GM12878 (cell line): Measurements from ENCODE around the gene NDUFB1. TPM values are rescaled to one million over a fixed set of nuclear protein-coding genes. Genes with fewer than 3 reads are reported as not detected.
A peak's percentile ranks its signal among the peaks of the same experiment; 100 is the strongest.

Source experiments
- ATAC-seq: fragments of 200-7000 bp; cut with Tn5 transposase; 3 replicates; pipeline ENCODE4 v1.9.1; 2020; ENCODE audit warnings: mild to moderate bottlenecking, moderate library complexity
- Bru-seq: library from RNA; stranded (reverse); fragments of 400-500 nt; gene quantifications from one replicate; lab custom pipeline; 2021; lab: Mats Ljungman, UMichigan
- BruChase-seq, 2 experiments: library from RNA; stranded (reverse); fragments of 400-500 nt; gene quantifications; one replicate each; lab custom pipeline; 2021; lab: Mats Ljungman, UMichigan
- BruUV-seq: library from RNA; stranded (reverse); fragments of 400-500 nt; replicated peaks from 2 replicates; lab custom pipeline; 2021; lab: Mats Ljungman, UMichigan
- CTCF ChIA-PET: fragments of 300-600 bp; sonication (Branson Sonifier 250); formaldehyde crosslinking; extraction: SDS; loops from one replicate; lab custom pipeline; 2021; ENCODE audit warnings: inconsistent platforms; lab: Yijun Ruan, JAX
- POLR2A ChIA-PET: fragments of 350-600 bp; formaldehyde crosslinking; extraction: SDS; loops from one replicate; lab custom pipeline; 2021; ENCODE audit warnings: inconsistent platforms; lab: Charles Lee
- RAD21 ChIA-PET: fragments of 300-600 bp; sonication (Branson Sonifier 250); formaldehyde crosslinking; loops from one replicate; lab custom pipeline; 2023; ENCODE audit warnings: antibody characterized with exemption; ENCODE audit not compliant: unreplicated experiment; lab: Charles Lee
- SMC1A ChIA-PET: fragments of 300-600 bp; sonication (Branson Sonifier 250); formaldehyde crosslinking; loops from one replicate; lab custom pipeline; 2023; ENCODE audit not compliant: unreplicated experiment, uncharacterized antibody; lab: Charles Lee
- DNase-seq: peaks from one replicate; pipeline ENCODE4 v3.0.0-alpha.2; 2011; ENCODE audit warnings: low read depth, low spot score
- FAIRE-seq: peaks from 3 replicates; lab custom pipeline; 2011; peaks lifted over from hg19 to GRCh38; lab: Jason Lieb, UNC
- H2AFZ ChIP-seq: 2 replicates; pipeline ENCODE4 v1.6.0; 2011; ENCODE audit warnings: low read depth, low read length, control low read depth; ENCODE audit not compliant: control insufficient read depth
- H3K27ac ChIP-seq: 2 replicates; pipeline ENCODE4 v1.5.1; 2011; ENCODE audit warnings: control low read depth; ENCODE audit not compliant: control insufficient read depth, insufficient read depth
- H3K27me3 ChIP-seq, 2 experiments: replicated peaks in 1 of 2; 2 replicates each; pipeline versions ENCODE4 v1.6.0 to v1.6.1; 2011; ENCODE audit warnings: low read length in 1 of 2; ENCODE audit not compliant: control insufficient read depth in 2 of 2, insufficient read depth in 2 of 2
- H3K36me3 ChIP-seq, 2 experiments: 2 replicates each; pipeline ENCODE4 v1.5.1; 2011; ENCODE audit warnings: low read length in 1 of 2; ENCODE audit not compliant: control insufficient read depth in 2 of 2, insufficient read depth in 2 of 2
- H3K4me1 ChIP-seq: 2 replicates; pipeline ENCODE4 v1.6.1; 2011; ENCODE audit warnings: mild to moderate bottlenecking, low read length, moderate library complexity, mixed read lengths; ENCODE audit not compliant: control insufficient read depth, insufficient read depth
- H3K4me2 ChIP-seq: 2 replicates; pipeline ENCODE4 v1.6.0; 2011; ENCODE audit warnings: control low read depth; ENCODE audit not compliant: control insufficient read depth, insufficient read depth
- H3K4me3 ChIP-seq: fragments of 200-600 bp; sonication (generic); 2 replicates; pipeline ENCODE4 v1.5.1; 2016
- H3K79me2 ChIP-seq: 2 replicates; pipeline ENCODE4 v1.6.0; 2011; ENCODE audit warnings: low read length; ENCODE audit not compliant: control insufficient read depth, insufficient read depth
- H3K9ac ChIP-seq: 2 replicates; pipeline ENCODE4 v1.8.0; 2011; ENCODE audit warnings: low read length, control low read depth, mixed read lengths; ENCODE audit not compliant: control insufficient read depth, insufficient read depth
- H3K9me3 ChIP-seq: replicated peaks from 3 replicates; pipeline ENCODE4 v1.5.1; 2011; ENCODE audit warnings: mild to moderate bottlenecking, low read length; ENCODE audit not compliant: control insufficient read depth, insufficient read depth
- H4K20me1 ChIP-seq: 2 replicates; pipeline ENCODE4 v1.6.0; 2011; ENCODE audit not compliant: control insufficient read depth, insufficient read depth
- ATF7 ChIP-seq: fragments of 450-650 bp; IDR thresholded peaks from 2 replicates; pipeline ENCODE4 v1.6.1; 2016; ENCODE audit warnings: low read depth, mild to moderate bottlenecking
- CHD4 ChIP-seq: fragments of 200-600 bp; sonication (generic); IDR thresholded peaks from 2 replicates; pipeline ENCODE4 v1.6.1; 2016; ENCODE audit warnings: mild to moderate bottlenecking
- FOXM1 ChIP-seq: IDR thresholded peaks from 2 replicates; pipeline ENCODE4 v1.6.1; 2012; ENCODE audit warnings: low read depth, mild to moderate bottlenecking, inconsistent platforms, low read length, moderate library complexity
- KDM1A ChIP-seq: fragments of 200-600 bp; sonication (generic); IDR thresholded peaks from 2 replicates; pipeline ENCODE4 v1.6.1; 2016; ENCODE audit warnings: borderline replicate concordance
- ZNF274 ChIP-seq: IDR thresholded peaks from one replicate; pipeline ENCODE4 v1.8.0; 2011; ENCODE audit not compliant: insufficient read length, insufficient read depth
- WGBS: methylation state at CpG from one replicate; pipeline ENCODE4 v1.1.6; 2016; ENCODE audit warnings: low lambda C conversion rate; ENCODE audit not compliant: insufficient replicate concordance, insufficient coverage; ENCODE audit errors: missing lambda C conversion rate; 5-methylcytosine and 5-hydroxymethylcytosine counted together
- in situ Hi-C: fragments of 300-500 bp; cut with MboI; formaldehyde crosslinking; loops from 9 replicates; pipeline ENCODE4 v1.14.3; 2018; ENCODE audit warnings: mixed read lengths
- intact Hi-C: fragments of 100-400 bp; cut with micrococcal nuclease; formaldehyde crosslinking; loops from one replicate; pipeline ENCODE4 v1.14.2; 2022; ENCODE audit not compliant: unreplicated experiment
- long read RNA-seq, 2 experiments: library from polyadenylated mRNA; unstranded; transcript quantifications; one replicate each; pipeline ENCODE4 v2.0.0, GENCODE V29; 2019 to 2020
- polyA minus RNA-seq, 3 experiments: library from RNA; depleted of rRNA, polyadenylated mRNA; stranded (reverse); fragments of >200 nt; gene quantifications; 2 replicates each; pipeline ENCODE4 v1.2.3, GENCODE V29; 2011
- polyA plus RNA-seq, 11 experiments: library from polyadenylated mRNA; depleted of rRNA in 4 of 11; unstranded in 6 of 11; stranded (reverse) in 5 of 11; fragments of >200 nt; fragmentation: Nextera tagmentation in 4 of 11; fragmentation: Illumina TruSeq in 1 of 11; extraction: Ambion mirVana in 4 of 11; extraction: Trizol in 1 of 11; gene quantifications; 1 replicate in 1 of 11; 2 replicates in 10 of 11; pipeline versions ENCODE4 v1.2.1 to v1.2.3, GENCODE V29; 2011 to 2016; ENCODE audit warnings: inconsistent platforms in 2 of 11, missing spikeins in 2 of 11, low read depth in 1 of 11
- total RNA-seq, 4 experiments: library from RNA; depleted of rRNA in 3 of 4; stranded (reverse); fragments of >200 nt in 3 of 4; fragmentation: Illumina TruSeq in 1 of 4; extraction: Trizol in 1 of 4; gene quantifications; 2 replicates each; pipeline versions ENCODE4 v1.2.1 to v1.2.3, GENCODE V29; 2013 to 2021
- TF ChIP-seq, protein P1 (sequence below): fragments of 450-650 bp; IDR thresholded peaks from 2 replicates; pipeline ENCODE4 v1.6.1; 2017; ENCODE audit warnings: mild to moderate bottlenecking, moderate library complexity
- TF ChIP-seq, protein P2 (sequence below): fragments of 450-650 bp; IDR thresholded peaks from 2 replicates; pipeline ENCODE4 v1.6.1; 2018; ENCODE audit warnings: mild to moderate bottlenecking, low read depth, moderate library complexity; ENCODE audit not compliant: partially characterized antibody
- TF ChIP-seq, protein P3 (sequence below): fragments of 150-350 bp; IDR thresholded peaks from 2 replicates; pipeline ENCODE4 v1.6.1; 2014; ENCODE audit warnings: mild to moderate bottlenecking, low read depth, low read length

The NDUFB1 gene
- total RNA-seq (2013; cell fraction: nucleolus; rRNA removed), result 43.6 and 44.9 TPM in 2 replicates
- total RNA-seq (2014; rRNA removed), result 301 and 360 TPM in 2 replicates
- 346 and 374 TPM in 2 replicates for total RNA-seq (2014; rRNA removed; fragmentation: Illumina TruSeq; extraction: Trizol)
- 132 and 135 TPM in 2 replicates for total RNA-seq (2021)
- 101 TPM for polyA plus RNA-seq (2011; ENCODE audit: low read depth)
- polyA plus RNA-seq (2011; rRNA removed), result 490 and 558 TPM in 2 replicates
- polyA plus RNA-seq (2011; cell fraction: cytosol; rRNA removed), result 140 and 192 TPM in 2 replicates
- 115 and 140 TPM in 2 replicates for polyA plus RNA-seq (2011; cell fraction: nucleus; rRNA removed)
- polyA plus RNA-seq (2012), result 451 and 767 TPM in 2 replicates
- polyA plus RNA-seq (2014; fragmentation: Illumina TruSeq; extraction: Trizol), result 519 and 568 TPM in 2 replicates
- 100 to 1,000 TPM; 626 to 780 TPM for polyA plus RNA-seq (2014; fragmentation: Nextera tagmentation; extraction: Ambion mirVana)
- polyA plus RNA-seq (2014; rRNA removed), result 618 and 919 TPM in 2 replicates
- 100 to 1,000 TPM; 602 to 632 TPM for polyA plus RNA-seq (2016; fragmentation: Nextera tagmentation; extraction: Ambion mirVana)
- polyA minus RNA-seq (2011; rRNA and poly(A)+ RNA removed), result 48.3 and 55.5 TPM in 2 replicates
- 16.8 and 19.9 TPM in 2 replicates for polyA minus RNA-seq (2011; cell fraction: cytosol; rRNA and poly(A)+ RNA removed)
- polyA minus RNA-seq (2011; cell fraction: nucleus; rRNA and poly(A)+ RNA removed), result 25.5 and 33.5 TPM in 2 replicates
- percentile 80 among the genes with signal in this experiment for Bru-seq, nascent RNA
- BruChase-seq, experiment 1, labeled RNA remaining after a 6-hour chase, result percentile 62 among the genes with signal in this experiment
- percentile 66 among the genes with signal in this experiment for BruChase-seq, experiment 2, labeled RNA remaining after a 2-hour chase
- long read RNA-seq, experiment 1, transcript NDUFB1-201 (3 exons, 528 nt), result major isoform, 25 of 27 reads
- long read RNA-seq, experiment 1, partial matches to known transcripts, result 0 of 27 reads
- long read RNA-seq, experiment 1, other reads (novel, unspliced or antisense), result 2 of 27 reads
- long read RNA-seq, experiment 2, transcript NDUFB1-201 (3 exons, 528 nt), result major isoform, 68 of 71 reads
- long read RNA-seq, experiment 2, partial matches to known transcripts, result 0 of 71 reads
- long read RNA-seq, experiment 2, other reads (novel, unspliced or antisense), result 1 of 71 reads

- DNase-seq (peak; percentile 45), FAIRE-seq (peak; percentile 38), ATAC-seq (peak; percentile 93)
- Histone ChIP-seq H3K4me1 (peaks cover 6% of the 10 kb centered on the region; the same call in 1 of the 2 replicates), H3K9me3 (no peaks in the 10 kb centered on the region), H3K27me3 (no peaks in the 10 kb centered on the region), H3K4me3 (peak within 1 kb of the TSS; percentile 96), H2AFZ (peak within 1 kb of the TSS; percentile 97), H3K36me3 (peaks cover 0 to 7% of the 10 kb centered on the region in 2 experiments; a peak in 2 of 4 replicates), H3K4me2 (peak within 1 kb of the TSS; percentile 23), H3K27ac (peak within 1 kb of the TSS; percentile 95), H3K9ac (peak within 1 kb of the TSS; percentile 83), H4K20me1 (no peaks in the 10 kb centered on the region), H3K79me2 (peaks cover 47% of the 10 kb centered on the region)
- BruUV-seq, result TSS peak; percentile 68
- ChIA-PET RAD21 (interaction anchor here (0.7 to 6.0 kb wide), 13 partner anchors 13 to 561 kb away, joined by 3 to 28 read pairs (median 3); partner anchors contain the start of gene ATXN3), SMC1A (interaction anchor here (0.6 to 3.5 kb wide), 12 partner anchors 9 to 552 kb away, joined by 3 to 21 read pairs (median 4); partner anchors contain the start of gene ATXN3), POLR2A (interaction anchor here (0.6 to 6.3 kb wide), 6 partner anchors 14 to 282 kb away, joined by 3 to 45 read pairs (median 4); partner anchors contain the start of gene ATXN3), CTCF (interaction anchor here (0.5 to 10.8 kb wide), 8 partner anchors 13 to 472 kb away, joined by 3 to 143 read pairs (median 4); partner anchors contain the start of gene ATXN3)
- in situ Hi-C loops (loop anchor here (10.0 kb wide), 1 partner anchor 673 kb away; the partner anchor contains the start of gene GOLGA5), intact Hi-C loops (loop anchor here (5.0 kb wide), 1 partner anchor 430 kb away; no protein-coding TSS in a partner anchor)
- under 1% methylated on average over 52 of the region's 55 CpGs for WGBS
- TF ChIP-seq FOXM1, result peak; percentile 73; the same call in 1 of the 2 replicates
- TF ChIP-seq, protein P1, sequence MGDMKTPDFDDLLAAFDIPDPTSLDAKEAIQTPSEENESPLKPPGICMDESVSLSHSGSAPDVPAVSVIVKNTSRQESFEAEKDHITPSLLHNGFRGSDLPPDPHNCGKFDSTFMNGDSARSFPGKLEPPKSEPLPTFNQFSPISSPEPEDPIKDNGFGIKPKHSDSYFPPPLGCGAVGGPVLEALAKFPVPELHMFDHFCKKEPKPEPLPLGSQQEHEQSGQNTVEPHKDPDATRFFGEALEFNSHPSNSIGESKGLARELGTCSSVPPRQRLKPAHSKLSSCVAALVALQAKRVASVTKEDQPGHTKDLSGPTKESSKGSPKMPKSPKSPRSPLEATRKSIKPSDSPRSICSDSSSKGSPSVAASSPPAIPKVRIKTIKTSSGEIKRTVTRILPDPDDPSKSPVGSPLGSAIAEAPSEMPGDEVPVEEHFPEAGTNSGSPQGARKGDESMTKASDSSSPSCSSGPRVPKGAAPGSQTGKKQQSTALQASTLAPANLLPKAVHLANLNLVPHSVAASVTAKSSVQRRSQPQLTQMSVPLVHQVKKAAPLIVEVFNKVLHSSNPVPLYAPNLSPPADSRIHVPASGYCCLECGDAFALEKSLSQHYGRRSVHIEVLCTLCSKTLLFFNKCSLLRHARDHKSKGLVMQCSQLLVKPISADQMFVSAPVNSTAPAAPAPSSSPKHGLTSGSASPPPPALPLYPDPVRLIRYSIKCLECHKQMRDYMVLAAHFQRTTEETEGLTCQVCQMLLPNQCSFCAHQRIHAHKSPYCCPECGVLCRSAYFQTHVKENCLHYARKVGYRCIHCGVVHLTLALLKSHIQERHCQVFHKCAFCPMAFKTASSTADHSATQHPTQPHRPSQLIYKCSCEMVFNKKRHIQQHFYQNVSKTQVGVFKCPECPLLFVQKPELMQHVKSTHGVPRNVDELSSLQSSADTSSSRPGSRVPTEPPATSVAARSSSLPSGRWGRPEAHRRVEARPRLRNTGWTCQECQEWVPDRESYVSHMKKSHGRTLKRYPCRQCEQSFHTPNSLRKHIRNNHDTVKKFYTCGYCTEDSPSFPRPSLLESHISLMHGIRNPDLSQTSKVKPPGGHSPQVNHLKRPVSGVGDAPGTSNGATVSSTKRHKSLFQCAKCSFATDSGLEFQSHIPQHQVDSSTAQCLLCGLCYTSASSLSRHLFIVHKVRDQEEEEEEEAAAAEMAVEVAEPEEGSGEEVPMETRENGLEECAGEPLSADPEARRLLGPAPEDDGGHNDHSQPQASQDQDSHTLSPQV, result no peak
- TF ChIP-seq ZNF274, result no peak
- no peak for TF ChIP-seq KDM1A
- TF ChIP-seq, protein P2, sequence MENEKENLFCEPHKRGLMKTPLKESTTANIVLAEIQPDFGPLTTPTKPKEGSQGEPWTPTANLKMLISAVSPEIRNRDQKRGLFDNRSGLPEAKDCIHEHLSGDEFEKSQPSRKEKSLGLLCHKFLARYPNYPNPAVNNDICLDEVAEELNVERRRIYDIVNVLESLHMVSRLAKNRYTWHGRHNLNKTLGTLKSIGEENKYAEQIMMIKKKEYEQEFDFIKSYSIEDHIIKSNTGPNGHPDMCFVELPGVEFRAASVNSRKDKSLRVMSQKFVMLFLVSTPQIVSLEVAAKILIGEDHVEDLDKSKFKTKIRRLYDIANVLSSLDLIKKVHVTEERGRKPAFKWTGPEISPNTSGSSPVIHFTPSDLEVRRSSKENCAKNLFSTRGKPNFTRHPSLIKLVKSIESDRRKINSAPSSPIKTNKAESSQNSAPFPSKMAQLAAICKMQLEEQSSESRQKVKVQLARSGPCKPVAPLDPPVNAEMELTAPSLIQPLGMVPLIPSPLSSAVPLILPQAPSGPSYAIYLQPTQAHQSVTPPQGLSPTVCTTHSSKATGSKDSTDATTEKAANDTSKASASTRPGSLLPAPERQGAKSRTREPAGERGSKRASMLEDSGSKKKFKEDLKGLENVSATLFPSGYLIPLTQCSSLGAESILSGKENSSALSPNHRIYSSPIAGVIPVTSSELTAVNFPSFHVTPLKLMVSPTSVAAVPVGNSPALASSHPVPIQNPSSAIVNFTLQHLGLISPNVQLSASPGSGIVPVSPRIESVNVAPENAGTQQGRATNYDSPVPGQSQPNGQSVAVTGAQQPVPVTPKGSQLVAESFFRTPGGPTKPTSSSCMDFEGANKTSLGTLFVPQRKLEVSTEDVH, result peak; percentile 81
- TF ChIP-seq, protein P3, sequence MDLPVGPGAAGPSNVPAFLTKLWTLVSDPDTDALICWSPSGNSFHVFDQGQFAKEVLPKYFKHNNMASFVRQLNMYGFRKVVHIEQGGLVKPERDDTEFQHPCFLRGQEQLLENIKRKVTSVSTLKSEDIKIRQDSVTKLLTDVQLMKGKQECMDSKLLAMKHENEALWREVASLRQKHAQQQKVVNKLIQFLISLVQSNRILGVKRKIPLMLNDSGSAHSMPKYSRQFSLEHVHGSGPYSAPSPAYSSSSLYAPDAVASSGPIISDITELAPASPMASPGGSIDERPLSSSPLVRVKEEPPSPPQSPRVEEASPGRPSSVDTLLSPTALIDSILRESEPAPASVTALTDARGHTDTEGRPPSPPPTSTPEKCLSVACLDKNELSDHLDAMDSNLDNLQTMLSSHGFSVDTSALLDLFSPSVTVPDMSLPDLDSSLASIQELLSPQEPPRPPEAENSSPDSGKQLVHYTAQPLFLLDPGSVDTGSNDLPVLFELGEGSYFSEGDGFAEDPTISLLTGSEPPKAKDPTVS, result no peak
- peak; percentile 100 for TF ChIP-seq ATF7
- TF ChIP-seq CHD4, result no peak
Observed at GRCh38 chr14:92121670-92122350, at the start of gene NDUFB1, which contains the start of gene CPSF2. Gene NDUFB1, minus strand, starts transcription at chr14:92121706. Its CDS starts 4,069 bp downstream, at chr14:92117637. Gene CPSF2, plus strand, starts transcription at chr14:92121969. Its CDS starts 9,016 bp downstream, at chr14:92130985.
